ENCODE results near the gene EPB41L2.
"Not testable (repeated sequence)": the region's sequence is repeated elsewhere in the genome, so short reads cannot be mapped to it uniquely, and the experiment has no call there.

EPB41L2 gene

GRCh38 chr6:130936933-130937332 lies 126.1 kb downstream of the EPB41L2 start:
- DNase-seq, result no peak

- DNase-seq, result no peak
Measured at GRCh38 chr6:130935978-130936377, 127.1 kb downstream of the EPB41L2 start.

- no peak for DNase-seq
Measured at GRCh38 chr6:130934848-130935585, 128.0 kb downstream of the EPB41L2 start.

GRCh38 chr6:130933712-130934200 lies 129.3 kb downstream of the EPB41L2 start:
- no peak for DNase-seq

GRCh38 chr6:130932921-130933320 lies 130.1 kb downstream of the EPB41L2 start:
- DNase-seq, result no peak

GRCh38 chr6:130932438-130932837 lies 130.6 kb downstream of the EPB41L2 start:
- DNase-seq, result no peak

- DNase-seq, result no peak
Measured at GRCh38 chr6:130931683-130932082, 131.4 kb downstream of the EPB41L2 start.

GRCh38 chr6:130929036-130929678 lies 133.9 kb downstream of the EPB41L2 start:
- DNase-seq, result no peak

GRCh38 chr6:130928158-130928912 lies 134.7 kb downstream of the EPB41L2 start:
- DNase-seq, result no peak

- no peak for DNase-seq
Measured at GRCh38 chr6:130927305-130927704, 135.7 kb downstream of the EPB41L2 start.

GRCh38 chr6:130923350-130923749 lies 139.7 kb downstream of the EPB41L2 start:
- DNase-seq, result no peak

- DNase-seq, result no peak
Measured at GRCh38 chr6:130922922-130923321, 140.1 kb downstream of the EPB41L2 start.

- DNase-seq, result no peak
Measured at GRCh38 chr6:130920969-130921368, 142.1 kb downstream of the EPB41L2 start.

GRCh38 chr6:130918171-130918570 lies 144.9 kb downstream of the EPB41L2 start:
- DNase-seq, result no peak

GRCh38 chr6:130915606-130916005 lies 147.4 kb downstream of the EPB41L2 start:
- not testable (repeated sequence) for DNase-seq

- no peak for DNase-seq
Measured at GRCh38 chr6:130913120-130913519, 149.9 kb downstream of the EPB41L2 start.

GRCh38 chr6:130912434-130912833 lies 150.6 kb downstream of the EPB41L2 start:
- DNase-seq, result no peak

- no peak for DNase-seq
Measured at GRCh38 chr6:130908958-130909357, 154.1 kb downstream of the EPB41L2 start.

GRCh38 chr6:130908188-130908587 lies 154.9 kb downstream of the EPB41L2 start:
- no peak for DNase-seq

- no peak for DNase-seq
Measured at GRCh38 chr6:130907687-130908086, 155.4 kb downstream of the EPB41L2 start.

- no peak for DNase-seq
Measured at GRCh38 chr6:130906736-130907381, 156.2 kb downstream of the EPB41L2 start.

GRCh38 chr6:130903602-130904001 lies 159.4 kb downstream of the EPB41L2 start:
- no peak for DNase-seq

- no peak for DNase-seq
Measured at GRCh38 chr6:130903007-130903406, 160.0 kb downstream of the EPB41L2 start.

All from KG1 (cell line).